ENCODE measurements around the gene ZRANB1.

ZRANB1 gene

GRCh38 chr10:124902462-124902861 lies 39.5 kb upstream of the ZRANB1 start:
- no peak overlapping the region for H2AFZ ChIP-seq (ENCODE audit: low read length)
- H3K4me3 ChIP-seq (ENCODE audit: low read depth, low read length, poor library complexity, severe bottlenecking) = no peak overlapping the region
- H3K4me1 ChIP-seq (ENCODE audit: insufficient read depth, low read length, severe bottlenecking) = no peaks in the 10 kb centered on the region
- H3K4me2 ChIP-seq (ENCODE audit: low read length) = no peak overlapping the region
- no peaks in the 10 kb centered on the region for H3K36me3 ChIP-seq (ENCODE audit: insufficient read depth, low read length)
- H3F3A ChIP-seq (ENCODE audit: insufficient read depth, low read length) = no peaks in the 10 kb centered on the region
- H3K79me2 ChIP-seq (ENCODE audit: insufficient read depth, low read length) = no peaks in the 10 kb centered on the region
- TF ChIP-seq CTCF (IDR thresholded peaks at IDR 0.05; ENCODE audit: low read length) (no peak), EZH2 (IDR thresholded peaks at IDR 0.05; ENCODE audit: borderline replicate concordance, low read length) (no peak)
- H3K9me2 ChIP-seq (ENCODE audit: low read depth, low read length) = no peaks in the 10 kb centered on the region
- H3K9me3 ChIP-seq (ENCODE audit: low read length) = no peaks in the 10 kb centered on the region
- H4K20me1 ChIP-seq (ENCODE audit: insufficient read depth, low read length) = no peaks in the 10 kb centered on the region
- H3K9ac ChIP-seq (ENCODE audit: low read length) = no peak overlapping the region
- H3K27ac ChIP-seq (ENCODE audit: low read depth, low read length, poor library complexity, severe bottlenecking) = no peak overlapping the region
- H3K27me3 ChIP-seq (ENCODE audit: insufficient read depth, low read length) = 0 out of 2 replicates have a peak, but pooled peaks cover 6% of the 10 kb centered on the region

GRCh38 chr10:124903111-124903510 lies 38.8 kb upstream of the ZRANB1 start:
- no peaks in the 10 kb centered on the region for H3K79me2 ChIP-seq (ENCODE audit: insufficient read depth, low read length)
- H2AFZ ChIP-seq (ENCODE audit: low read length) = no peak overlapping the region
- H3K4me3 ChIP-seq (ENCODE audit: low read depth, low read length, poor library complexity, severe bottlenecking) = no peak overlapping the region
- H3K9me3 ChIP-seq (ENCODE audit: low read length) = no peaks in the 10 kb centered on the region
- H3K9me2 ChIP-seq (ENCODE audit: low read depth, low read length) = no peaks in the 10 kb centered on the region
- no peak for TF ChIP-seq EZH2 (IDR thresholded peaks at IDR 0.05; ENCODE audit: borderline replicate concordance, low read length)
- H3F3A ChIP-seq (ENCODE audit: insufficient read depth, low read length) = no peaks in the 10 kb centered on the region
- H3K4me2 ChIP-seq (ENCODE audit: low read length) = no peak overlapping the region
- H3K9ac ChIP-seq (ENCODE audit: low read length) = no peak overlapping the region
- H3K27ac ChIP-seq (ENCODE audit: low read depth, low read length, poor library complexity, severe bottlenecking) = no peak overlapping the region
- H3K27me3 ChIP-seq (ENCODE audit: insufficient read depth, low read length) = 0 out of 2 replicates have a peak, but pooled peaks cover 6% of the 10 kb centered on the region
- no peaks in the 10 kb centered on the region for H3K36me3 ChIP-seq (ENCODE audit: insufficient read depth, low read length)
- H4K20me1 ChIP-seq (ENCODE audit: insufficient read depth, low read length) = no peaks in the 10 kb centered on the region
- no peaks in the 10 kb centered on the region for H3K4me1 ChIP-seq (ENCODE audit: insufficient read depth, low read length, severe bottlenecking)

GRCh38 chr10:124904796-124905195 lies 37.1 kb upstream of the ZRANB1 start:
- Histone ChIP-seq H3K4me3 (ENCODE audit: low read depth, low read length, poor library complexity, severe bottlenecking) (no peak overlapping the region), H3K27me3 (ENCODE audit: insufficient read depth, low read length) (no peaks in the 10 kb centered on the region), H3K4me2 (ENCODE audit: low read length) (no peak overlapping the region)

More at GRCh38 chr10:124904796-124905195, 37.1 kb upstream of the ZRANB1 start:
- no peak overlapping the region for H3K27ac ChIP-seq (ENCODE audit: low read depth, low read length, poor library complexity, severe bottlenecking)
- H3K36me3 ChIP-seq (ENCODE audit: insufficient read depth, low read length) = no peaks in the 10 kb centered on the region
- no peaks in the 10 kb centered on the region for H3K79me2 ChIP-seq (ENCODE audit: insufficient read depth, low read length)
- no peaks in the 10 kb centered on the region for H4K20me1 ChIP-seq (ENCODE audit: insufficient read depth, low read length)
- H2AFZ ChIP-seq (ENCODE audit: low read length) = no peak overlapping the region
- no peaks in the 10 kb centered on the region for H3K4me1 ChIP-seq (ENCODE audit: insufficient read depth, low read length, severe bottlenecking)
- H3K9me2 ChIP-seq (ENCODE audit: low read depth, low read length) = no peaks in the 10 kb centered on the region
- no peak overlapping the region for H3K9ac ChIP-seq (ENCODE audit: low read length)
- H3K9me3 ChIP-seq (ENCODE audit: low read length) = no peaks in the 10 kb centered on the region
- TF ChIP-seq CTCF (IDR thresholded peaks at IDR 0.05; ENCODE audit: low read length) = no peak
- H3F3A ChIP-seq (ENCODE audit: insufficient read depth, low read length) = no peaks in the 10 kb centered on the region

Measured in OCI-LY1 (cell line).